PFSK-1 (cell line): ENCODE data around the gene RTP2.

Experiments used
- POLR2AphosphoS5 ChIP-seq: IDR thresholded peaks from 2 replicates; pipeline ENCODE4 v1.6.1; 2012; ENCODE audit warnings: low read depth, mild to moderate bottlenecking, control low read depth, low read length, moderate library complexity
- SIN3A ChIP-seq: IDR thresholded peaks from 2 replicates; pipeline ENCODE4 v1.6.1; 2012; ENCODE audit warnings: mild to moderate bottlenecking, low read length, moderate library complexity, borderline replicate concordance; ENCODE audit not compliant: insufficient read depth
- TAF1 ChIP-seq: IDR thresholded peaks from 2 replicates; pipeline ENCODE4 v1.6.1; 2012; ENCODE audit warnings: low read length, control low read depth, borderline replicate concordance; ENCODE audit not compliant: insufficient read depth

GRCh38 chr3:187729598-187729997, 27.2 kb upstream of the RTP2 start:
- TF ChIP-seq TAF1, result no peak
- TF ChIP-seq SIN3A, result no peak
- TF ChIP-seq POLR2AphosphoS5, result no peak
